Hepatocyte (in vitro differentiated cells): Measurements from ENCODE around the gene LITAF. TPM values are rescaled to one million over a fixed set of nuclear protein-coding genes. Genes with fewer than 3 reads are reported as not detected.
"Not testable (repeated sequence)": the region's sequence is repeated elsewhere in the genome, so short reads cannot be mapped to it uniquely, and the experiment has no call there.

Experiments
- DNase-seq: peaks from one replicate; pipeline ENCODE4 v3.0.0-alpha.2; 2016; ENCODE audit warnings: low spot score
- H2AFZ ChIP-seq: fragments of 200-600 bp; sonication (generic); 2 replicates; pipeline ENCODE4 v1.6.0; 2016; ENCODE audit warnings: antibody characterized with exemption, mild to moderate bottlenecking
- H3K27ac ChIP-seq: fragments of 200-600 bp; sonication (generic); 2 replicates; pipeline ENCODE4 v1.5.1; 2016; ENCODE audit warnings: mild to moderate bottlenecking
- H3K27me3 ChIP-seq: fragments of 200-600 bp; sonication (generic); 2 replicates; pipeline ENCODE4 v1.6.1; 2016
- H3K36me3 ChIP-seq: fragments of 200-600 bp; sonication (generic); replicated peaks from 2 replicates; pipeline ENCODE4 v1.5.1; 2016; ENCODE audit warnings: low read depth; ENCODE audit not compliant: insufficient read depth
- H3K4me1 ChIP-seq: fragments of 200-600 bp; sonication (generic); 2 replicates; pipeline ENCODE4 v1.5.1; 2016; ENCODE audit warnings: mild to moderate bottlenecking, moderate library complexity; ENCODE audit not compliant: insufficient read depth
- H3K4me2 ChIP-seq: fragments of 200-600 bp; sonication (generic); 2 replicates; pipeline ENCODE4 v1.6.0; 2016
- H3K4me3 ChIP-seq: fragments of 200-600 bp; sonication (generic); 2 replicates; pipeline ENCODE4 v1.5.1; 2016; ENCODE audit warnings: mild to moderate bottlenecking
- H3K79me2 ChIP-seq: fragments of 200-600 bp; sonication (generic); 2 replicates; pipeline ENCODE4 v1.6.0; 2017; ENCODE audit warnings: mild to moderate bottlenecking
- H3K9me2 ChIP-seq: fragments of 200-600 bp; sonication (generic); replicated peaks from 2 replicates; pipeline ENCODE4 v1.6.0; 2017; ENCODE audit warnings: mild to moderate bottlenecking; ENCODE audit not compliant: insufficient read depth
- H3K9me3 ChIP-seq: fragments of 200-600 bp; sonication (generic); 2 replicates; pipeline ENCODE4 v1.5.1; 2016; ENCODE audit warnings: low read depth, mild to moderate bottlenecking
- H4K20me1 ChIP-seq: fragments of 200-600 bp; sonication (generic); 2 replicates; pipeline ENCODE4 v1.6.0; 2016; ENCODE audit warnings: mild to moderate bottlenecking; ENCODE audit not compliant: insufficient read depth, poor library complexity, severe bottlenecking
- EZH2 ChIP-seq: fragments of 200-600 bp; sonication (generic); IDR thresholded peaks from 2 replicates; pipeline ENCODE4 v1.6.1; 2016; ENCODE audit warnings: antibody characterized with exemption, mild to moderate bottlenecking, borderline replicate concordance
- EZH2phosphoT487 ChIP-seq: fragments of 200-600 bp; sonication (generic); IDR thresholded peaks from one replicate; pipeline ENCODE4 v1.6.1; 2018; ENCODE audit warnings: antibody characterized with exemption, mild to moderate bottlenecking, low read depth, moderate library complexity; ENCODE audit not compliant: unreplicated experiment, severe bottlenecking
- WGBS: methylation state at CpG from one replicate; pipeline ENCODE4 v1.1.6; 2016; ENCODE audit warnings: low lambda C conversion rate; ENCODE audit errors: missing lambda C conversion rate; 5-methylcytosine and 5-hydroxymethylcytosine counted together
- polyA plus RNA-seq: library from polyadenylated mRNA; unstranded; fragments of >200 nt; fragmentation: Nextera tagmentation; extraction: Ambion mirVana; gene quantifications from 2 replicates; pipeline ENCODE4 v1.2.1, GENCODE V29; 2016
- total RNA-seq: library from RNA; depleted of rRNA; stranded (reverse); fragments of >200 nt; gene quantifications from 2 replicates; pipeline ENCODE4 v1.2.3, GENCODE V29; 2014
- TF ChIP-seq, protein P1 (sequence below): fragments of 200-600 bp; sonication (generic); IDR thresholded peaks from 2 replicates; pipeline ENCODE4 v1.5.1; 2016; ENCODE audit warnings: antibody characterized with exemption, mild to moderate bottlenecking; ENCODE audit not compliant: poor library complexity

Gene LITAF
- total and polyA plus RNA-seq, 2 experiments from 2014 or later = 65.6 to 134 TPM

DNA sequence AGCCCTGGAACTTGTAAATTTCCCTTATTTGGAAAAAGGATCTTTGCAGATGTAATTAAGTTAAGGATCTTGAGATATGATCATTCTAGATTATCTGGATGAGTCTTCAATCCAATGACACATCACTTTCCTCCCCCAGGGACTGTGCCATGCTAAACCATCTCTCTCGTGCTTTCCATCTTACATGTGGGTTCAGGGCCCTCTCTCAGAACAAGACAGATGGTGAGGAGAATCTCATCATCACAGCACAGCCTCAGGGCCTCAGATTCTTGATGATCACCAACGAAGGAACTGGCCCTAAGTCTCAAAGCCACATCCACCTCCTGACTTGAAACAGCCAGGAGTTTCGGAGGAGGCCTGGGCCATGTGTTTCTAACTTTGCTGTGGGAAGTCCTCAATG is 78.7 kb downstream of the LITAF start:
- no peak overlapping the region for H3K27ac ChIP-seq
- no peaks in the 10 kb centered on the region for H4K20me1 ChIP-seq
- H3K9me2 ChIP-seq = no peaks in the 10 kb centered on the region
- no peak overlapping the region for H3K4me2 ChIP-seq
- TF ChIP-seq EZH2phosphoT487 (no peak), EZH2 (no peak)
- TF ChIP-seq, protein P1, sequence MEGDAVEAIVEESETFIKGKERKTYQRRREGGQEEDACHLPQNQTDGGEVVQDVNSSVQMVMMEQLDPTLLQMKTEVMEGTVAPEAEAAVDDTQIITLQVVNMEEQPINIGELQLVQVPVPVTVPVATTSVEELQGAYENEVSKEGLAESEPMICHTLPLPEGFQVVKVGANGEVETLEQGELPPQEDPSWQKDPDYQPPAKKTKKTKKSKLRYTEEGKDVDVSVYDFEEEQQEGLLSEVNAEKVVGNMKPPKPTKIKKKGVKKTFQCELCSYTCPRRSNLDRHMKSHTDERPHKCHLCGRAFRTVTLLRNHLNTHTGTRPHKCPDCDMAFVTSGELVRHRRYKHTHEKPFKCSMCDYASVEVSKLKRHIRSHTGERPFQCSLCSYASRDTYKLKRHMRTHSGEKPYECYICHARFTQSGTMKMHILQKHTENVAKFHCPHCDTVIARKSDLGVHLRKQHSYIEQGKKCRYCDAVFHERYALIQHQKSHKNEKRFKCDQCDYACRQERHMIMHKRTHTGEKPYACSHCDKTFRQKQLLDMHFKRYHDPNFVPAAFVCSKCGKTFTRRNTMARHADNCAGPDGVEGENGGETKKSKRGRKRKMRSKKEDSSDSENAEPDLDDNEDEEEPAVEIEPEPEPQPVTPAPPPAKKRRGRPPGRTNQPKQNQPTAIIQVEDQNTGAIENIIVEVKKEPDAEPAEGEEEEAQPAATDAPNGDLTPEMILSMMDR = no peak
- 79% methylated on average over 3 of the region's 3 CpGs for WGBS
- H3K79me2 ChIP-seq = no peaks in the 10 kb centered on the region
- H3K27me3 ChIP-seq = no peaks in the 10 kb centered on the region
- DNase-seq = no peak
- no peaks in the 10 kb centered on the region for H3K9me3 ChIP-seq
- H3K4me3 ChIP-seq = no peak overlapping the region
- no peak overlapping the region for H2AFZ ChIP-seq
- no peaks in the 10 kb centered on the region for H3K36me3 ChIP-seq
- no peaks in the 10 kb centered on the region for H3K4me1 ChIP-seq

DNA sequence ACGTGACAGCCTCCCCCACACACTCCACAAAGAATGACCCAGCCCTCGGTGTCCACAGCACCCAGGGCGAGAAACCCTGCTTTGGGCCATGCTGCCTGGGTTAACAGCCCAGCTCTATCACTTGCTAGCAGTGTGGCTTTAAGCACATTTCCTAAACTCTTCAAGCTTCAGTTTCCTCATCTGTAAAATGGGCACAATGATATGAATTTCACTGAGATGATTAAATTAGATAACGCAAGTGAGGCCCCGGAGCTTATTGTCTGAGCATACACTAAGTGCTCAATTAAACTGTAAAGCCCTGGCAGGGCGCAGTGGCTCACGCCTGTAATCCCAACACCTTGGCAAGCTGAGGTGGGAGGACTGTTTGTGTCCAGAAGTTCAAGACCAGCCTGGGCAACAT is 79.4 kb downstream of the LITAF start:
- no peak for DNase-seq
- Histone ChIP-seq H3K4me2 (no peak overlapping the region), H3K4me3 (no peak overlapping the region), H3K79me2 (no peaks in the 10 kb centered on the region), H3K27me3 (no peaks in the 10 kb centered on the region), H3K36me3 (no peaks in the 10 kb centered on the region), H3K27ac (no peak overlapping the region), H3K9me3 (no peaks in the 10 kb centered on the region), H2AFZ (no peak overlapping the region), H3K9me2 (no peaks in the 10 kb centered on the region), H3K4me1 (no peaks in the 10 kb centered on the region), H4K20me1 (no peaks in the 10 kb centered on the region)
- 93% methylated on average over 7 of the region's 7 CpGs for WGBS
- TF ChIP-seq, protein P1 = no peak
- TF ChIP-seq EZH2 (no peak), EZH2phosphoT487 (no peak)

DNA sequence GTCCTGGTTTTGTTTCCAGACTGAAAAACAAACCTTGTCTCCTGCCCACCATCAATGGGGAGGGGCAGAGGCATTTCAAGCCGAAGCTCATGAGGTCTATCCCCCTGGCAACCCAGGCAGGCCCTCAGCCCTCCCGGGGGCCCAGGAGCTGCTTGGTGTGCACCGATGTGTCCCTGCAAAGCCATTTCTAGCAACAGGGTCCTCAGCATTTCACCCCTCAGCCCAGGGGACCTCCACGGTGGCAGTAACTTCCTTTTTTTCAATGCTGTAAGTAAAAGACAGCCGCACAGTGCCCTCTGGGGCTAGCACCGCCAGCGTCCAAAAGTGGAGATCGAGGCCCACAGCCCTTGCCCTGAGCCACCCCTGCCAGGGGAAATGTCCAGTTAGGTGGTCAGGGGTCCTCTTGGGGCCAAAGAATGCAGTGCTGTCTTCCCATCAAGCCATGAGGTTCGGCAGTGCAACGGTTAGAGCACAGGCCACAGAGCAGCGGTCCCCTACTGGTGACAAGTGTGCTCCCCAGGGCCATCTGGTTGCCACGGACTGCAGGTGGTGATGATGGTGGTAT is 79.9 kb downstream of the LITAF start:
- Histone ChIP-seq H3K27me3 (no peaks in the 10 kb centered on the region), H3K36me3 (no peaks in the 10 kb centered on the region), H3K79me2 (no peaks in the 10 kb centered on the region), H3K9me3 (no peaks in the 10 kb centered on the region), H2AFZ (no peak overlapping the region), H3K4me3 (no peak overlapping the region), H3K27ac (no peak overlapping the region), H4K20me1 (no peaks in the 10 kb centered on the region), H3K4me2 (no peak overlapping the region), H3K4me1 (no peaks in the 10 kb centered on the region), H3K9me2 (no peaks in the 10 kb centered on the region)
- TF ChIP-seq EZH2 (no peak), EZH2phosphoT487 (no peak)
- TF ChIP-seq, protein P1 = no peak
- DNase-seq = no peak
- WGBS = 82% methylated on average over 12 of the region's 12 CpGs

DNA sequence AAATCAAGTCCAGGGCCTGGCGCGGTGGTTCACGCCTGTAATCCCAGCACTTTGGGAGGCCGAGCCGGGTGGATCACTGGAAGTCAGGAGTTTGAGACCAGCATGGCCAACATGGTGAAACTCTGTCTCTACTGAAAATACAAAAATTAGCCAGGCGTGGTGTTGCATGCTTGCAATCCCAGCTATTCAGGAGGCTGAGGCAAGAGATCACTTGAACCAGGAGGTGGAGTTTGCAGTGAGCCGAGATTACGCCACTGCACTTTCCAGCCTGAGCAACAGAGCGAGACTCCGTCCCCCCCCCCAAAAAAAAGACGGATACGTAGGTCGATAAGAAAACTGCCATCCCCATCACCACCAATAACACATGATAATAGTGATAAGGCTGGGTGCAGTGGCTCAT is 82.5 kb downstream of the LITAF start:
- WGBS = 88% methylated on average over 13 of the region's 13 CpGs
- H3K4me2 ChIP-seq, H3K4me3 ChIP-seq, H3K36me3 ChIP-seq, H3K9me3 ChIP-seq, DNase-seq, H3K27me3 ChIP-seq, H2AFZ ChIP-seq, H3K9me2 ChIP-seq, H3K4me1 ChIP-seq, H4K20me1 ChIP-seq, H3K27ac ChIP-seq, H3K79me2 ChIP-seq: not testable (repeated sequence)
